ENCODE measurements around the gene PDK2.

PDK2 gene

GRCh38 chr17:50120475-50121253 lies 25.5 kb downstream of the PDK2 start:
- DNase-seq, result no peak

GRCh38 chr17:50122945-50123344 lies 27.8 kb downstream of the PDK2 start:
- DNase-seq, result no peak

DNA sequence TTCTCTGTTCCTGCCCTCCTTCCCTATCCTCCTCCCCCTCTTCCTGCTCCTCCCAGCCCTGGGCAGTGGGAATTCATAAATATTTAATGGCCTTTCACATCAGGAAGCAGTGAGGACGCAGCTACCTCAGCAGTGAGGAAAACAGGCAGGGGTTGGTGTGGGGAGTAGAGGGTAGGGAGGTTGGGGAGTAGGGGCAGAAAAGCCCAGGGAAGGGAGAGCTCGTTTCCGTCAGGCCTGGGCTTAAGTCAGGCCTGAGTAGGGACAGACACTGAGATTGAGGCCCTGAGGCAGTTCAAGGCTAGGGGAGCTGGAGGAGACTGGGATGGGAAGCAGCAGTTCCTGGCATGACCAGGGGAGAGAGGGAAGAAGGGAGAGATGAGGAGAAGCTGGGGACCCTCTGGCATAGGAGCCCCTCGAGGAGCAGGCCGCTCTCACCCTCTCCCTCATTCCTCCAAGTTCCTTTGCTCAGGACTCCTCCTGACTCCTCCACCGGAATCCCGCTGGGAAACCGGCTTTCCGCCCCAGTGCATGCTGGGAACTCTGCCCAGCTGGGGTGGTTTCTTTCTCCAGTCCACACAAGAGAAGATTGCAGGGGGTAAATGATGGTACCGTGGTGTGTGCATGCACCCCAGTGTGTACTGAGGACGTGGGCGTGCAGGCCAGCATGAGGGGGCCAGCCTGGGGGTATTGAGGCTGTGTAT lies 28.6 kb downstream of the PDK2 start:
- no peak for DNase-seq

- no peak for DNase-seq
These were observed 30.4 kb downstream of the PDK2 start for GRCh38 chr17:50125420-50125997.

GRCh38 chr17:50127697-50128361 lies 32.7 kb downstream of the PDK2 start:
- no peak for DNase-seq

GRCh38 chr17:50128441-50129352 lies 33.5 kb downstream of the PDK2 start:
- no peak for DNase-seq

- no peak for DNase-seq
These were observed 34.2 kb downstream of the PDK2 start for GRCh38 chr17:50129353-50129727.

GRCh38 chr17:50129728-50130558 lies 34.8 kb downstream of the PDK2 start, which contains the start of gene SAMD14:
Gene SAMD14, minus strand, starts transcription at chr17:50130160. Its CDS starts 5,201 bp downstream, at chr17:50124959.
- DNase-seq, result no peak

DNA sequence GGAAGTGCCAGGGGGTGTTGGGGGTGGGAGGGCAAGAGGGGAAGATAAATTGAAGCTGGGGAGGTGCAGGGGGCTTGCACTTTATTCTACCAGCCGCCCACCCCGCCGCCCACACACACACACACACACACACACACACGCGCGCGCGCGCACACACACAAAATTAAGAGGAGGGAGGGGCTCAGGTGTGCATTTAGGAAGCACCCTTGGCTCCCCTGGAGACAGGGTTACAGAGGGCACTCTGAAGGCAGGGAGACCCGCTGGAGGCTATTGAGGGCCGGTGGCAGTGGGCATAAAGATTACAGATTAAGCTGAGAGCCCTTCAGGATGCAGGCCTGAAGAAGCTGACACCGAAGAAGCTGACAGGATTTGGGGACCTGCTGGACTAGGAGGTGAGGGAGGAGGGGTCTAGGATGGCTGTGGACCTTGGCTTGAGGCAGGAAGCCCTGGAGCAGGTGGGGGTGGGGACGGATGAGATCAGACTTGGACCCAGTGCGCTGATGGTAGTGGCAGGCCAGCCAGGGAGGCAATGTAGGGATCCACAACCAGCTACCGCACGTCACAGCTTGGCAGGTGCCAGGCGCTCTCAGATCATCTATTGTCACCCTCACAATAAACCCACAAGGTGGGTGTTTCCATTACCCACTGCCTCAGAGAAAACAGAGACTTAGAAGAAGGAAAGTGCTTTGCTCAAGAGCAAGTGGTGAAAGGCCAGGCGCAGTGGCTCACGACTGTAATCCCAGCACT lies 35.6 kb downstream of the PDK2 start:
- no peak for DNase-seq

DNA sequence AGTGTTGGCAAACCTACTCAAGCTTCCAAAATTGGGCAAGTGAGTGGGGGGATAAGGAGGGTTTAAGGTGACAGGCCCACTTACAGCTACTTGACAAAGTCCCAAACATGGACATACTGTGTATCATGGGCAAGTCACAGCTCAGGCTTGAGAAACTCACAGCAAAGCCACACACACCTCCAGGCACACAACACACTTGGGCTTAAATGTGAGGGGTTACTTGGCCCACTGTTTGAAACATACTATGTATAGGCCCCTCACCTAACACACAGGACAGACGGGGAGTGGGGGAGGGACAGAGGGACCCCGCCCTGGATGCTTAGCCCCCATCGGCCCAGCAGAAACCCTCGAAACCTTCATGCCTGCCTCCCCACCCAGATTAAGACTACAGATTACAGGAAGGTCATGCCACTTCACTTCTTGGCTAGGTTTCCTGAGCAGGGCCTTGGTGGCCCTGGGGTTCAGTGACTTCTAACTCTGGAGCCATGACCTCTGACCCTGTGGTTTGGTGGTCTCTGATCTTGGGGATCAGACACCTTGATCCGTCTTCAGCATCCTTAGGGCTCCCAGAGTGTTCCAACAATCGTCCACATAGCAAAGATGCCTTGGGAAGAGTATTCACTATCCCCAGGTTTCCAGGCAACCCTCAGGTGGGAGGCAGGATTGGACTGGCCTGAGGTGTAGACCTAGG lies 37.1 kb downstream of the PDK2 start:
- DNase-seq, result no peak

DNA sequence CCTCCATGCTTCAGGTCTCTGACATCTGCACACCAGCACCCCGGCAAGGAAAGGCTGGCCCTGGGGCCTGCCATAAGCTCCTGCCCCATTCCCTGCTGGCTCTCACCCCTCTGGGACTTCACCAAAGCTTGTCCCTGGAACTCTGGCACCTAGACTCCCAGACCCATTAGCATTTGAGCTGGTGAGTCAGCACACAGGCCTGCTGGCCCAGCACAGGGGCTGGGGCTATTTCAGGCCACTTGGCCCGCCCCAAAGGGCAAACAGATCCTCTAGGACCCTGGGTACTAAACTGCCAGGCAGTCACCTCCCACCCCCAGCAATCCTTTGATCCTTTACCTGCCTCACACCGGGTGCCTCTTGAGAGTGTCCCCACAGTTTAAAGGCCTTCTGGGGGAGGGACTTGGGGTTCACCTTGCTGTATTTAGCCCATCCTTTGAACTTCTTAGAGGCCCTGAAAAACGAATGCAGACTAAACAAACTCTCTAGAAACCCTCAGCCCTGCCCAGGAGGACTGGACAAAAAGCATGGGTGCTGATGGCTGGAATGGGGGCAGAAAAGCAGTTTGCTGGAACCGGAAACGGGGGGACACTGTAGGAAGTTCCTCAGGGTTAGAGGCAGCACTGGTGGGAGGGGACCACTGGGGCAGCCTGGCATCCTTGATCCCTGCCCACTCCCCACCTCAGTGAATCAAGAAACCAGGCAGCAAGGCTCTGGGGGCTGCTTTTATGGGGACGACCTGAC lies 38.0 kb downstream of the PDK2 start:
- no peak for DNase-seq

GRCh38 chr17:50133769-50134099 lies 38.6 kb downstream of the PDK2 start:
- no peak for DNase-seq

DNA sequence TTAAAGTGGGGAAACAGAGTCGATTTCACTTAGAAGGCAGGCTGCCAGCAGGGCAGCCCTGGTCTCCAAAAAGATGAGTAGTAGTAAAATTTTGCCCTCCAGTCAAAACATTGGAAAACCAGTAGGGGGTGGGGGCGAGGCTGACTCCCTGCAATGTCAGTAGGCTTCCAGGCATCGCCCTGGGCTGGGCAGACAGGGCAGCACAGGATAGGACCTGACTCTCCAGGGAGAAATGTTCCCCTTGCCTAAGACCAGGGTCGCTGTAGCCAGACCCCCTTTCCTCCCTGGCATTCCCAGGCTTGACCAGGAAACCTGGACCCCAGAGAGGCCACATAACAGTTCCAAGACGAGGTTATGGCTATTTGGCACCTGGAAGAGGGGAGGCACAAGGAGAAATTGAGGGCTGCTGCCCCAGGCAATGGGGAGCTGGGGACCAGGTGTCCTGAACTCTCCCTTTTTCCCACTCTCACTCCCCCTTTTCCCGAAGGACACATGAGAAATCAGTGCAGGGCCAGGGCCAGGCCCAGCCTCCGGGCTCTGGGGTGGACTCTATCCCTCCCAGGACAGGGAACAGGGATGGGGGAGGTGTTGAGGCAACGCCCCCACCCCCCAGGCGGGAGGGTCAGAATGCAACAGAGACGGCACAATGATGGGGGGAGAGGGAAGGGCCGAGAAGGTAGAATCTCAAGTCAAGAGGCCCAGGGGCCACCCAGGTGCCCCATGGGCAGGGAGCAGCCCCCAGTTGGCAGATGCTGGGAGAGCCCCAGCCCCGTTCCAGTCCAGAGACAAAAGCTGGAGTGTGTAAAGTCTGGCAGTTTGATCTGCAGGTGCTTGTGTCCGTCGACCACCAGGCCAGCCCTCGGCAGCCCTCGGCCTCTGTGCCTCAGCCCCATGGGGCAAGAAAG lies 39.3 kb downstream of the PDK2 start:
- no peak for DNase-seq

- no peak for DNase-seq
These were observed 40.4 kb downstream of the PDK2 start for GRCh38 chr17:50135316-50136095.

DNA sequence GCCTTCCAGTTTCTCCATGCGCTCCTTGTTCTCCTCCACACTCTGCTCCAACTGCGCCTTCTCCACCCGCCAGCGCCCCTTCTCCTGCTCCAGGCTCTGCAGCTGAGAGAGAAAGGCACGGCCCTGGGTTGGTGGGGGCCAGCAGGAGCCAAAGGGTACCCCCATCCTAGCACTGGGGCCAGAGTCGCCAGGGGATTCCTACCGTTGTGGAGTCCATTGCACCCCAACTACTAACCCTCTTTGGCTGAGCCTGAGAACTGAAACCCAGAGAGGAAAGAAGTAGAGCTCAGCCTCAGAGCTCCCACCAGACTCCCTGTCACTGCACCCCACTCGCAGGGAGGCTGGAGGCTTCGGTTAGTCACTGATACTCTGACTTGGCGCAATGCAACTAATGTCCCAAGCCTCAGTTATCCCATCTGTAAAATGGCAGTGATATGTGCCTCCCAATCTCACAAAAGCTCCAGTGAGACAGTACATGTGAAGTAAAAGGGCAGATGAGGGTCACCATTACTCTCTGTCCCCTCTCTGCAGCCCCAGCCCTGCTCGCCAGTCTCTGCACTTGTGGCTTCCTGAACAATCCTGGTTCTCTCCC lies 41.0 kb downstream of the PDK2 start:
- no peak for DNase-seq

GRCh38 chr17:50137042-50137441 lies 41.9 kb downstream of the PDK2 start:
- DNase-seq, result no peak

- no peak for DNase-seq
These were observed 44.1 kb downstream of the PDK2 start for GRCh38 chr17:50139185-50139783.
